Liver (tissue), 9 donors: ENCODE data around the gene ENPP1. TPM values are rescaled to one million over a fixed set of nuclear protein-coding genes. Genes with fewer than 3 reads are reported as not detected.
A peak's percentile ranks its signal among the peaks of the same experiment; 100 is the strongest.

ENCODE experiments used
- DNase-seq: peaks from one replicate; pipeline ENCODE4 v3.0.0-alpha.2; 2017; ENCODE audit warnings: low spot score
- H3K27ac ChIP-seq, 2 donors: one replicate each; pipeline ENCODE4 v1.7.0; 2013; ENCODE audit warnings: inconsistent platforms in 2 of 2, low read length in 2 of 2, control low read depth in 1 of 2, low read depth in 1 of 2, mild to moderate bottlenecking in 1 of 2
- H3K27me3 ChIP-seq, 4 donors: one replicate each; pipeline versions ENCODE4 v1.6.1 to v1.7.0; 2013; ENCODE audit warnings: low read length in 3 of 4, inconsistent platforms in 1 of 4, mild to moderate bottlenecking in 1 of 4, moderate library complexity in 1 of 4; ENCODE audit not compliant: control insufficient read depth in 4 of 4, insufficient read depth in 4 of 4
- H3K36me3 ChIP-seq, 4 donors: one replicate each; pipeline versions ENCODE4 v1.6.1 to v1.7.0; 2013; ENCODE audit warnings: low read length in 3 of 4, mild to moderate bottlenecking in 3 of 4, low read depth in 1 of 4, moderate library complexity in 1 of 4; ENCODE audit not compliant: control insufficient read depth in 4 of 4, insufficient read depth in 3 of 4
- H3K4me1 ChIP-seq, 4 donors: one replicate each; pipeline versions ENCODE4 v1.6.1 to v1.7.0; 2013; ENCODE audit warnings: low read length in 3 of 4, mild to moderate bottlenecking in 3 of 4, moderate library complexity in 1 of 4; ENCODE audit not compliant: control insufficient read depth in 4 of 4, insufficient read depth in 4 of 4
- H3K4me3 ChIP-seq, 3 donors: one replicate each; pipeline versions ENCODE4 v1.6.1 to v1.7.0; 2013; ENCODE audit warnings: low read length in 3 of 3, control low read depth in 1 of 3, low read depth in 1 of 3, mild to moderate bottlenecking in 1 of 3
- H3K9ac ChIP-seq, 2 donors: one replicate each; pipeline ENCODE4 v1.7.0; 2013; ENCODE audit warnings: low read length in 2 of 2, mild to moderate bottlenecking in 2 of 2, moderate library complexity in 2 of 2, control low read depth in 1 of 2, low read depth in 1 of 2
- H3K9me3 ChIP-seq, 4 donors: one replicate each; pipeline versions ENCODE4 v1.6.1 to v1.7.0; 2013; ENCODE audit warnings: low read length in 3 of 4; ENCODE audit not compliant: control insufficient read depth in 4 of 4
- CTCF ChIP-seq: fragments of 150-350 bp; IDR thresholded peaks from 2 replicates; pipeline ENCODE4 v1.5.1; 2017; ENCODE audit warnings: improper control_type of control experiment, low read depth, low read length; ENCODE audit not compliant: missing input control
- EGR1 ChIP-seq, 2 donors: IDR thresholded peaks; 2 replicates each; pipeline ENCODE4 v1.6.1; 2016 to 2018; ENCODE audit warnings: antibody characterized with exemption in 2 of 2, low read depth in 2 of 2
- GABPA ChIP-seq, 2 donors: IDR thresholded peaks in 1 of 2; conservative IDR thresholded peaks in 1 of 2; 2 replicates each; pipeline ENCODE4 v1.6.1; 2016; ENCODE audit warnings: antibody characterized with exemption in 2 of 2, mild to moderate bottlenecking in 1 of 2, moderate library complexity in 1 of 2
- HNF4A ChIP-seq, 2 donors: conservative IDR thresholded peaks; 2 replicates each; pipeline ENCODE4 v1.6.1; 2016; ENCODE audit warnings: antibody characterized with exemption in 2 of 2, mild to moderate bottlenecking in 2 of 2
- HNF4G ChIP-seq: IDR thresholded peaks from 2 replicates; pipeline ENCODE4 v1.6.1; 2016; ENCODE audit warnings: antibody characterized with exemption
- JUND ChIP-seq, 2 donors: IDR thresholded peaks; 2 replicates each; pipeline ENCODE4 v1.6.1; 2016; ENCODE audit warnings: antibody characterized with exemption in 2 of 2
- MAX ChIP-seq: IDR thresholded peaks from 2 replicates; pipeline ENCODE4 v1.6.1; 2016; ENCODE audit warnings: antibody characterized with exemption
- NR2F2 ChIP-seq: IDR thresholded peaks from 2 replicates; pipeline ENCODE4 v1.6.1; 2016; ENCODE audit warnings: antibody characterized with exemption
- RAD21 ChIP-seq, 2 donors: IDR thresholded peaks; 2 replicates each; pipeline ENCODE4 v1.6.1; 2016; ENCODE audit warnings: antibody characterized with exemption in 2 of 2, mild to moderate bottlenecking in 2 of 2
- RXRA ChIP-seq, 2 donors: IDR thresholded peaks; 2 replicates each; pipeline ENCODE4 v1.6.1; 2017 to 2018; ENCODE audit warnings: antibody characterized with exemption in 2 of 2, mild to moderate bottlenecking in 1 of 2
- TAF1 ChIP-seq: conservative IDR thresholded peaks from 2 replicates; pipeline ENCODE4 v1.6.1; 2016; ENCODE audit warnings: antibody characterized with exemption, mild to moderate bottlenecking
- ZBTB33 ChIP-seq: IDR thresholded peaks from 2 replicates; pipeline ENCODE4 v1.6.1; 2016; ENCODE audit warnings: antibody characterized with exemption
- WGBS: extraction: QIAGEN DNeasy Blood & Tissue Kit; methylation state at CpG from one replicate; pipeline ENCODE4 v1.1.7; 2013; 5-methylcytosine and 5-hydroxymethylcytosine counted together
- polyA plus RNA-seq, 2 donors: library from polyadenylated mRNA; stranded (reverse) in 1 of 2; unstranded in 1 of 2; fragments of 200-250 nt in 1 of 2; fragments of >200 nt in 1 of 2; fragmentation: Nextera tagmentation in 1 of 2; extraction: Ambion mirVana in 1 of 2; gene quantifications; one replicate each; pipeline versions ENCODE4 v1.2.1 to v1.2.3, GENCODE V29; 2013 to 2015
- total RNA-seq, 2 donors: library from RNA; depleted of rRNA; stranded (reverse); fragments of >200 nt; gene quantifications; one replicate each; pipeline ENCODE4 v1.2.3, GENCODE V29; 2014
- donor health status: healthy.
- donor health status: healthy.
- donor health status: healthy.
- donor health status: healthy.
- donor health status: healthy.

The ENPP1 gene
- total and polyA plus RNA-seq, 4 donors = 9.5 to 53.1 (median 31.1) TPM

GRCh38 chr6:131803007-131803769 is 4.6 kb upstream of the ENPP1 start:
- WGBS = 78% methylated on average over 10 of the region's 10 CpGs
- Histone ChIP-seq H3K9me3 (no peaks in the 10 kb centered on the region), H3K4me1 (peaks cover 0 to 8% (median 5%) of the 10 kb centered on the region in 4 donors), H3K9ac (no peak overlapping the region), H3K27me3 (no peaks in the 10 kb centered on the region), H3K4me3 (no peak overlapping the region), H3K36me3 (no peaks in the 10 kb centered on the region), H3K27ac (no peak overlapping the region)
- TF ChIP-seq RXRA (IDR thresholded peaks at IDR 0.05) = no peak
- no peak for TF ChIP-seq TAF1
- no peak for TF ChIP-seq RAD21 (IDR thresholded peaks at IDR 0.05)
- no peak for TF ChIP-seq GABPA (IDR thresholded peaks at IDR 0.05 in 1 of 2, conservative IDR thresholded peaks at IDR 0.05 in 1 of 2)
- TF ChIP-seq JUND (IDR thresholded peaks at IDR 0.05) = no peak
- no peak for TF ChIP-seq CTCF
- DNase-seq = no peak

- Histone ChIP-seq H3K4me3 (no peak overlapping the region), H3K4me1 (peaks cover 0 to 15% (median 9%) of the 10 kb centered on the region in 4 donors), H3K27me3 (no peaks in the 10 kb centered on the region), H3K9me3 (no peaks in the 10 kb centered on the region), H3K27ac (no peak overlapping the region), H3K9ac (no peak overlapping the region), H3K36me3 (no peaks in the 10 kb centered on the region)
- no peak for DNase-seq
- WGBS = 91% methylated on average over 1 of the region's 1 CpG
- no peak for TF ChIP-seq RXRA (IDR thresholded peaks at IDR 0.05)
- TF ChIP-seq NR2F2 = no peak
- no peak for TF ChIP-seq ZBTB33
- no peak for TF ChIP-seq MAX
- TF ChIP-seq HNF4A (conservative IDR thresholded peaks at IDR 0.05) = no peak
These were observed 3.7 kb upstream of the ENPP1 start for GRCh38 chr6:131804131-131804530.

- H3K27me3 ChIP-seq = no peaks in the 10 kb centered on the region
- no peak overlapping the region for H3K9ac ChIP-seq
- H3K27ac ChIP-seq = peak overlapping the region; percentile 58 to 83
- H3K4me3 ChIP-seq = peak overlapping the region; percentile 16 to 96 (median 71)
- H3K9me3 ChIP-seq = no peaks in the 10 kb centered on the region
- H3K4me1 ChIP-seq = peaks cover 0 to 20% (median 10%) of the 10 kb centered on the region in 4 donors
- TF ChIP-seq TAF1 = no peak
- TF ChIP-seq HNF4G = no peak
- no peak for TF ChIP-seq ZBTB33
- TF ChIP-seq EGR1 (IDR thresholded peaks at IDR 0.05; ENCODE audit: low read depth in 2 of 2) = no peak
- TF ChIP-seq GABPA (IDR thresholded peaks at IDR 0.05 in 1 of 2, conservative IDR thresholded peaks at IDR 0.05 in 1 of 2) = no peak
- no peaks in the 10 kb centered on the region for H3K36me3 ChIP-seq
- WGBS = 7% methylated on average over 17 of the region's 17 CpGs
- no peak for DNase-seq
These were observed 538 bp upstream of the ENPP1 start for GRCh38 chr6:131807321-131807643.
